Head of caudate nucleus (tissue), 42 donors: ENCODE results near the gene MYO1E.

Experiments used
- DNase-seq, 42 donors: peaks; one replicate each; pipeline versions ENCODE4 v3.0.0 to v3.0.0-alpha.2; 2020 to 2021; ENCODE audit warnings: mixed read lengths in 7 of 42
- intact Hi-C: fragments of 100-400 bp; cut with DNase I; formaldehyde crosslinking; loops from one replicate; pipeline ENCODE4 v1.15.0; 2022

MYO1E gene

GRCh38 chr15:59301527-59301926 is 71.1 kb downstream of the MYO1E start:
- DNase-seq: peak in 2 of 42 donors; percentile 7 to 20
- intact Hi-C loops: no loop called here

DNA sequence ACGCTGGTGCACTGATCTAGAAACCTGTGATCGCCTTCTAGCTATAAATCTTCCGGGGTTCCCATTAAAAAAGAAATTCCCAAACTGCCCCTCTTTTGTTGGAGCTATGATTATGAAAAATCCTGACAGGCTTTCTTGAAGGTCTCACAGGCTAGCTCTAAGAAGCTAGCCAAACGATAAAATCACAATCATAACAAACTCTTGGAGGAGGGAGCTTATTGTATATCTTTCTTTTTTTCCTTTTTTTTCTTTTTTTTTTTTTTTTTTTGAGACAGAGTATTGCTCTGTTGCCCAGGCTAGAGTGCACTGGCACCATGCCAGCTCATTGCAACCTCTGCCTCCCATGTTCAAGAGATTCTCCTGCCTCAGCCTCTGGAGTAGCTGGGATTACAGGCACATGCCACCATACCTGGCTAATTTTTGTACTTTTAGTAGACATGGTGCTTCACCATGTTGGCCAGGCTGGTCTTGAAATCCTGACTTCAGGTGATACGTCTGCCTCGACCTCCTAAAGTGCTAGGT is 72.0 kb downstream of the MYO1E start:
- intact Hi-C loops: no loop called here
- peak in 11 of 42 donors; percentile 23 to 75 (median 52) for DNase-seq

GRCh38 chr15:59299929-59300617 is 72.6 kb downstream of the MYO1E start:
- intact Hi-C loops: no loop called here
- peak in 28 of 42 donors; percentile 19 to 74 (median 44) for DNase-seq

GRCh38 chr15:59298854-59299250 is 73.8 kb downstream of the MYO1E start:
- no peak for DNase-seq
- intact Hi-C loops: no loop called here

DNA sequence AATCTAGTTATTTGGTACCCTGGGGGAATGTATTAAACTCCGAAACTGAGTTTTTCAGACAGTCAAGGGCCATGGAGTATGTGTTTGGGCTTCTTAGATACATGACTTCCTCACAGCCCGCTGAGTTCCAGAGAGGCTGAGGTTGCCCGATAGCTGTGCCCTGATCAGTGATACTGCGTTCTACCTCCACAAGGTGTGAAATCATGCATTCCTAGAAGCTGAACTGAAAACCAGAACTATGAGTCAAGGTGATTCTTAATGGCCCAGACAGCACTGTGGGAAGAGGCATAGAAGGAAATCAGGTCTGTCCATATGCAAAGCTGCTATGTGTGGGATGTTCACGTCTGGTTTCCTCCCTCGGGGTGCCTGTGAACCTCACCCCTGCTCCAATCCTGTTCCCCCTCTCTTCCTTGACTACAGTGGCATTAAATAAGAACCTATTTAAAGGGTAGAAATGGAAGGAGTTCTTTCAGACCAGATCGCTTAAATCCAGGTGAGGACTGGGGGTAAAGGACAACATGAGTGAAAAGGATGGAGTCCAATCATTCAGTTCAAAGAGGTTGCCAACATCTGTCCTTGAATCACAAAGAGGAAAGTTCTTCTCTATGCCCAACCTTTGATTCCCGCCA is 74.3 kb downstream of the MYO1E start:
- intact Hi-C loops: no loop called here
- DNase-seq: no peak

DNA sequence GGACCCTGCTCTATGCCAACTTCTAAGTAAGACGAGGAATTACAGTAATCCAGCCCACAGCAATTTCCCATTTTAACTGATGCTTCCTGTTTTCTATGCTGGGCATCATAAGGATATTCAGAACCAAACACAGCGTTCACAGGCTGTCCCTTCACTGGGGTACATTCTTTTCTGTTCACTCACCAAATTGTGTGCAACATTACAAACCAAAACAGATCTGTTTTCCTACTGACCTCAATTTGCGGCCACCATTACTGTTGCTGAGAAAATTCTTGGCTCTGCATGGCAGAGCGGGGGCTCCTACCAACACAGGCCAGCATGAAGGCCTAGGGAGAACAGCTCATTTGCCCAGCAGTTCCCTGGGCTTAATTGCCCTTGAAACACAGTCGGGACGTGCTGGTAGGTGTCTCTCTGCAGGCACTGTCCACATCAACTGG is 76.5 kb downstream of the MYO1E start:
- intact Hi-C loops: no loop called here
- DNase-seq: peak in 2 of 42 donors; percentile 28 to 43

- DNase-seq: peak in 3 of 42 donors; percentile 26 to 60 (median 36)
These were observed 77.2 kb downstream of the MYO1E start for GRCh38 chr15:59295261-59296001.

DNA sequence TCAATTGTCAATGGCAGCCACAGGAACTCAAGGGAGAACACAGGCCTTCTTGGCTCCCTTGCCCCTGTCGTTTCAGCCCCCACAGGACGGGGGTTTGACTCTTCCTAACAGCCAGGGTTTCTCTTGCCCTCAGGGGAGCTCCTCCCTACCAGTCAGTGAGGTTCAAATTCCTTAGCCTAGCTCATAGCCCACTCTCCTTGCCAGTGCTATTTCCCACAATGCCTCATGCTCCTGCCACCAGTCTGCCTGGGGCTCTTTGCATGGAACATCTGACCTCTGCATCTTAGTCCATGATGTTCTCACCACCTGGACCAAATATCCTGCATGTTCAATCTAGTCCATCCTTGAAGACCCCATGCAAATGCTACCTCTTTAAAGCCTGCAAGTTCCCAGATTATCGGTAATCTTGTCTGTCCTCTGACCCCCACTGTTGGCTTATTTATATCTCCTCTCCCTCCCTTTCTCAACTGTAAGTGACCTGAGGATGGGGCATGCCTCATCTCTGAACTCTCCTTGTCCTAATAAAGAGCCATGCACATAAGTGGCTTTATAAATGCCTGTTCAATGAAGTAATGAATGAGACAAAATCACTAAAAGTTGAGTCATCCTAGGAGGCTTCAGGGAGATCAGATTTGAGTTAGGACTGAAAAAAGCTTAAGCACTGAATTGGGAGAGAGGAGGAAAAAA is 78.0 kb downstream of the MYO1E start:
- intact Hi-C loops: loop anchor here (5.0 kb wide), 1 partner anchor 78 kb away; the partner anchor contains the start of gene MYO1E
- DNase-seq: no peak

More at GRCh38 chr15:59295261-59296001, 77.2 kb downstream of the MYO1E start:
- intact Hi-C loops: no loop called here

DNA sequence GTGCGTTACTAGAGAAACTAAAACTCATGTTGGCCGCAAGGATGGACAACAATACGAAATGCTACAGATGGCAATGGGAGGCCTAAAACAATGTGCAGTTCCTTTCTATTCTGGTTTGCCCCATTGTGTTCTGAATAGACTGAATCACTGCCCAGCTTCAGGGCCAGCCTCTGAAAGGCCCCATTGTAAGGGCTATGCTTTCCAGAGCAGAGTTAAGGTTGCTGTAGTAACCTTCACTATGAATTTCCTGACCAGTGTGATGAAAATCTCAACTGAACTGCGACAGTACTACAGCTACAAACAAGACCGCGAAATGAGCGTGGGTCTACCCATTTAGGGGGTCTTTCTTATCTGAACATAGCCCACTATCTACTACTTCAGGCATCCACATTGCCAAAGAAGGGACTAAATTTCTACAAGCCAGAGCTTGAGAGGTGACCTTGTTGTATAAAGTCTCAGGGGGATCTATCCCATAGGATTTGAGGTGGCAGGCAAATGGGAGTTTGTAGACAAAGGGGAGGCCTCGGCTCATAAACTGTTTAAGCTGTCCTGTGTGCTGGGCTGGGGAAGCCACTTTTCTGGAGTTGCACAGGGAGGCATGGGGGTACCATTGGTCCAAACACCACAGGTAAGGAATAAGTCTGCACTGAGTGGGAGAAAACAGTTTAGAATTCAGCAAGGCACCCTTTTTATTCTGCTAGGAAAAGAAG is 80.1 kb downstream of the MYO1E start:
- peak in 40 of 42 donors; percentile 17 to 88 (median 67) for DNase-seq
- intact Hi-C loops: loop anchor here (5.0 kb wide), 1 partner anchor 80 kb away; the partner anchor contains the start of gene MYO1E

- DNase-seq: no peak
- intact Hi-C loops: loop anchor here (5.0 kb wide), 1 partner anchor 81 kb away; the partner anchor contains the start of gene MYO1E
These were observed 81.5 kb downstream of the MYO1E start for GRCh38 chr15:59291213-59291549.

GRCh38 chr15:59290295-59291212 is 82.1 kb downstream of the MYO1E start:
- intact Hi-C loops: loop anchor here (5.0 kb wide), 1 partner anchor 82 kb away; the partner anchor contains the start of gene MYO1E
- DNase-seq: peak in 38 of 42 donors; percentile 28 to 87 (median 62)

GRCh38 chr15:59289574-59289973 is 83.1 kb downstream of the MYO1E start:
- no peak for DNase-seq
- intact Hi-C loops: no loop called here

- intact Hi-C loops: no loop called here
- no peak for DNase-seq
These were observed 88.8 kb downstream of the MYO1E start for GRCh38 chr15:59283717-59284391.

DNA sequence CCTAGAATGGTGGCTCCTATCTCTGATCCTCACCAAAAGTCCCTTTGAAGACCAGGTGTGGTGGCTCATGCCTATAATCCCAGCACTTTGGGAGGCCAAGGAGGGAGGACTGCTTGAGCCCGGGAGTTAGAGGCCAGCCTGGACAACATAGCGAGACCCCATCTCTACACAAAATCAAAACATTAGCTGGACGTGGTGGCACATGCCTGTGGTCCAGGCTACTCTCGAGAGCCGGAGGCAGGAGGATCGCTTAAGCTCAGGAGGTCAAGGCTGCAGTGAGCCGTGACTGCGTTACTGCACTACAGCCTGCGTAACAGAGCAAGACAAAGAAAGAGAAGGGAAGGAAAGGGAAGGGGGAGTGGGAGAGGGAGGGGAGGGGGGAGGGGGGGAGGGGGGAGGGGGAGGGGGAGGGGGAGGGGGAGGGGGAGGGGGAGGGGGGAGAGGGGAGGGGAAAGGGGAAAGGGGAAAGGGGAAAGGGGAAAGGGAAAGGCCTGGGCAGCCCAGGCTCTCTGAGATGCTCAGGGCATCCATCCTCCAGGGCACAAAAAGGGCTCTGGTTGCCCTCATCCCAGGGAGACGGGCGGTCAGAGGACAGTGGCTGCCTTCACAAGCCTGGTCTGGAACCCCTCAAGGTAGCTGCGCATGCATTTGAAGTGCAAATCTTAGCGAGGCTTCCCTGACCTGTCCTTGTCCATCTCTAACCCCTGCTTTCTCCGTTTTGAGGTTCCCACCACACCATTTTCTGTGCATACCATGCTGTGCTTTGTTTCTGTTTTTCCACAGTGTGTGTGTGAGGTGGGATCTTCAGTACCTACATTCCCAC is 89.9 kb downstream of the MYO1E start:
- DNase-seq: peak in 1 of 42 donors; percentile 27
- intact Hi-C loops: no loop called here

DNA sequence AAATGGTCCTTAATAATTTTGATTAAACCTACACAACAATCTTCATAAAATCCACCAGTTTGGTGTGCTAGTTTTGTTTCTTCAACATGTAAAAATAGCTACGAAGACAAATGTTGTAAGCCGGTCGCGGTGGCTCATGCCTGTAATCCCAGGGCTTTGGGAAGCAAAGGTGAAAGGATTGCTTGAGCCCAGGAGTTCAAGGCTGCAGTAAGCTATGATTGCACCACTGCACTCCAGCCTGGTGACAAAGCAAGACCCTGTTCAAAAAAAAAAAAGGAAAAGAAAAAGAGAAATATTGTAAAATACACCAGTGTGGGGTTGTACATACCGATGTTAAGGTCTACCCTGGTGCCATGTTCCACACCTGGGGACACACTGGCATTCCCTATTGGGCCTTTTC is 91.0 kb downstream of the MYO1E start:
- intact Hi-C loops: no loop called here
- DNase-seq: no peak

DNA sequence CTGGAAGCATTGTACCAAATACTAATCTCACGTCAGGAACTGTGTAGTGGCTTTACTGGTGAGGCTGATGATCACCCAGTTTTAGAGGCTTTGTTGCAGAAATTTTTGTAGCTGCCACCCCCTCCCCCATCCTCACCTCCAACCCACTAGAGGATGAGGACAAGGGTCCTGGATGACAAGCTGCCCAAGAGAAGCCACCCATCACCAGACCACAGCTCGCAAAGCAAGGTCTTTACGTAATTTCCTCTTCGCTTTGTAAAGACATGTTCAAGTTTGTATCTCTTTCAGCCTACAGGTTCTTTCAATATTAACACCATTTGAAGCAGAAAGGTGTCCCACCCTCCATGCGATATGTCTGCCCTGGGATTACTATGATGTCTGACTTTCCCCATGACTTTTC is 91.8 kb downstream of the MYO1E start:
- intact Hi-C loops: no loop called here
- DNase-seq: no peak
